C4-2B (cell line): ENCODE data around the gene MAST4.

ENCODE experiments used
- ZFX ChIP-seq: fragments of 450-650 bp; IDR thresholded peaks from 2 replicates; pipeline ENCODE4 v1.6.1; 2017
- TF ChIP-seq, protein P1 (sequence below): fragments of 450-650 bp; conservative IDR thresholded peaks from 2 replicates; pipeline ENCODE4 v1.5.1; 2017; ENCODE audit warnings: mild to moderate bottlenecking

- TF ChIP-seq, protein P1, sequence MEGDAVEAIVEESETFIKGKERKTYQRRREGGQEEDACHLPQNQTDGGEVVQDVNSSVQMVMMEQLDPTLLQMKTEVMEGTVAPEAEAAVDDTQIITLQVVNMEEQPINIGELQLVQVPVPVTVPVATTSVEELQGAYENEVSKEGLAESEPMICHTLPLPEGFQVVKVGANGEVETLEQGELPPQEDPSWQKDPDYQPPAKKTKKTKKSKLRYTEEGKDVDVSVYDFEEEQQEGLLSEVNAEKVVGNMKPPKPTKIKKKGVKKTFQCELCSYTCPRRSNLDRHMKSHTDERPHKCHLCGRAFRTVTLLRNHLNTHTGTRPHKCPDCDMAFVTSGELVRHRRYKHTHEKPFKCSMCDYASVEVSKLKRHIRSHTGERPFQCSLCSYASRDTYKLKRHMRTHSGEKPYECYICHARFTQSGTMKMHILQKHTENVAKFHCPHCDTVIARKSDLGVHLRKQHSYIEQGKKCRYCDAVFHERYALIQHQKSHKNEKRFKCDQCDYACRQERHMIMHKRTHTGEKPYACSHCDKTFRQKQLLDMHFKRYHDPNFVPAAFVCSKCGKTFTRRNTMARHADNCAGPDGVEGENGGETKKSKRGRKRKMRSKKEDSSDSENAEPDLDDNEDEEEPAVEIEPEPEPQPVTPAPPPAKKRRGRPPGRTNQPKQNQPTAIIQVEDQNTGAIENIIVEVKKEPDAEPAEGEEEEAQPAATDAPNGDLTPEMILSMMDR: no peak
- no peak for TF ChIP-seq ZFX
Measured at GRCh38 chr5:66871651-66872050, 275.5 kb downstream of the MAST4 start.
